Activated CD8-positive, alpha-beta memory T cell treated with anti-CD3 and anti-CD28 coated beads, Interleukin-2, amount 50 U/mL, for 1 hour (primary cell): ENCODE results near the gene HEPN1.

ENCODE experiments used
- DNase-seq: peaks from one replicate; pipeline ENCODE4 v3.0.0-alpha.2; 2020; ENCODE audit errors: extremely low read depth

The HEPN1 gene

GRCh38 chr11:124918950-124919349 lies at the start of gene HEPN1:
TSS of gene HEPN1 (plus strand) at chr11:124919250.
- no peak for DNase-seq

DNA sequence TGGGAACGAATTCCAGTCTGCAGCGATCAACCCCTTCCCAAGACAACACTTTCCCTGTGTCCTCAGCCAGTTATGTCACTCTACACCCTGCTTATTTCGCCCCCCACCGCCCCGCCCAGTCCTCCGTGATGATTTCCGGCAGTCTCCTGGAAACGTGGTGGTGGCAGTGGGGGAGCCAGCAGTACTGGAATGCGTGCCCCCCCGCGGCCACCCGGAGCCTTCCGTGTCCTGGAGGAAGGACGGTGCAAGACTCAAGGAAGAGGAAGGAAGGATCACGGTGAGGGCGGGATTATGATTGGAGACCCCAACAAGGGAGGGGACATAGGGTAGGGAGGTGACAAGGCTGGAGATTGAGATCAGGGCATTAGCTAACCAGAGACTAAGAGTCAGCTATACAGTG lies 49.7 kb upstream of the HEPN1 start:
- DNase-seq: no peak

GRCh38 chr11:124869856-124870387 lies 49.1 kb upstream of the HEPN1 start:
- no peak for DNase-seq

DNA sequence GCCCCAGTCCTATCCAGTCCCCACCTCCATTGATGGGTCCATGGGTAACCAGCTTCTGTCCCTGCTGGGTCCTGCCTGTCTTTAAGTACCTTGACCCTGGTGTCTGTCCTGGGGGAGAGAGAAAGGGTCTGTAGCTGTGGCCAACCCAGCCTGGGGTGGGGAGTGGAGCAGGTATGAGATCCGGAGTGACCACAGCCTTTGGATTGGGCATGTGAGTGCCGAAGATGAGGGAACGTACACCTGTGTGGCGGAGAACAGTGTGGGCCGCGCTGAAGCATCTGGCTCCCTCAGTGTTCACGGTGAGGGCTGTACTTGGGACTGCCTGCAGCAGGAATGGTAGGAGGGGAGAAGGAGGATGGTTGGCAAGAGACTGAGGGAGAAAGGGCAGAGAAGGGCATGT lies 48.6 kb upstream of the HEPN1 start:
- DNase-seq: no peak

DNA sequence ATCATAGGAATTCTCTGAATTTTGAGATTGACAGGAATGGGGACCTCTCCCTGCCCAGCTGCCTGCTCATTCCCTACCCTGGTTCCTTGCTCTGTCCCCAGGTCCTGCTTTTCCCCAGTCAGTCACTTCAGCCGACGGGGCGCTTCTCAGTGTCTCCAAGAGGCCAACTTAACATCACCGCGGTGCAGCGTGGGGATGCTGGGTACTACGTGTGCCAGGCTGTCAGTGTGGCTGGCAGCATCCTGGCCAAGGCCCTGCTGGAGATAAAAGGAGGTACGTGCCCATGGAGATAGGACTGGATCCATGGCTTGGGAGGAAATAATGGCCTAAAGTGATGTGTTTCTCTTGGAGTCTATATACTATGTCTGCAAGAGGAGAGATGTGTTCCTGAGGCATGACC lies 46.8 kb upstream of the HEPN1 start:
- no peak for DNase-seq

DNA sequence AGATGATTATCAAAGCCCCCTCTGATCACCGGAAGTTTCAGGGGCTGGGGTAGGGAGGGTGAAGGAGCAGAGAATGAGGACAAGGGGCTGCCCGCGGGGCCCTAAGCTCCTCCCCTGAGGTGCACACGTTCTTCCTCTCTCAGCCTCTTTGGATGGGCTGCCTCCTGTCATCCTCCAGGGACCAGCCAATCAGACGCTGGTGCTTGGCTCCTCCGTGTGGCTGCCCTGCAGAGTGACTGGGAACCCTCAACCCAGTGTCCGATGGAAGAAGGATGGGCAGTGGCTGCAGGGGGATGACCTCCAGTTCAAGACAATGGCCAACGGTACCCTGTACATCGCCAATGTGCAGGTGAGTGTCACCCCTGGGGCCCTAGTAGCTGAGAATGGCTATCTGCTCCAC lies 46.3 kb upstream of the HEPN1 start:
- no peak for DNase-seq

DNA sequence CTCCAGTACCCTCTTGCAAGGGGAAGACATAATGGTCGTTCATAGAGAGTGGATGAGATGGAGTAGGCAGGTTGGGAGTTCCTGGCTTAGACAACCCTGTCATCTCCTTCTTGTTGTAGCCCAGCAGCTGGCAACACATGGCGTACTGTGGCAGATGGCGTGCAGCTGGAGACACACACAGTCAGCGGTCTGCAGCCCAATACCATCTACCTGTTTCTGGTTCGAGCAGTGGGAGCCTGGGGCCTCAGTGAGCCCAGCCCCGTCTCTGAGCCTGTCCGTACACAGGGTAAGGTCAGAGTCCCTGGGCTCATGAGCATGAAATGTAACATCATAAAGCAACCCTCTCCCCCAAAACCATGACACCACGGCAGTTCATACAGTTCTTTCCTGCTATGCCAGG lies 45.1 kb upstream of the HEPN1 start:
- DNase-seq: no peak

DNA sequence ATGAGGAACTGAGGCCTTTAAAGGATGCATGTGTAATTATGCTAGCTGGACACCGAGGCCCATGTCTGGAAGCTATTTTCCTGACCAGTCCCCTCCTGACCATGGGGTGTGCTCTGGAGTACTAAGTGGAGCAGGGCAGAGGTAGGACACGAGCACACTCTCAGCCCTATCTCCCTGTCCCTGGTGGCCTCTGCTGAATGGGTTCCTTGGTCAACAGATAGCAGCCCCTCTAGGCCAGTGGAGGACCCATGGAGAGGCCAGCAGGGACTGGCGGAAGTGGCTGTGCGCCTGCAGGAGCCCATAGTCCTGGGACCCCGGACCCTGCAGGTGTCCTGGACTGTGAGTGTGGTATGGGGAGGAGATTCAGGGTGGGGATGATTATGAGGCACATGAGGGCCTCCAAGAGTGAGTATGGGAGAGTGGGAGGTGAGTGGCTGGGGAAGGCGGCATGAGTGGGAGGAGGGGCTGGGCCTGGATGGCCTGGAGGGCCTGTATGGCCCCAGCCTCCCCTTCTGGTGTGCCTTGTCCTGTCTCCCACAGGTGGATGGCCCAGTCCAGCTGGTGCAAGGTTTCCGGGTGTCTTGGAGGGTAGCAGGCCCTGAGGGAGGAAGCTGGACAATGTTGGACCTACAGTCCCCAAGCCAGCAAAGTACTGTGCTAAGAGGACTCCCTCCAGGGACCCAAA lies 44.3 kb upstream of the HEPN1 start:
- DNase-seq: no peak

GRCh38 chr11:124875401-124875800 lies 43.6 kb upstream of the HEPN1 start:
- no peak for DNase-seq

DNA sequence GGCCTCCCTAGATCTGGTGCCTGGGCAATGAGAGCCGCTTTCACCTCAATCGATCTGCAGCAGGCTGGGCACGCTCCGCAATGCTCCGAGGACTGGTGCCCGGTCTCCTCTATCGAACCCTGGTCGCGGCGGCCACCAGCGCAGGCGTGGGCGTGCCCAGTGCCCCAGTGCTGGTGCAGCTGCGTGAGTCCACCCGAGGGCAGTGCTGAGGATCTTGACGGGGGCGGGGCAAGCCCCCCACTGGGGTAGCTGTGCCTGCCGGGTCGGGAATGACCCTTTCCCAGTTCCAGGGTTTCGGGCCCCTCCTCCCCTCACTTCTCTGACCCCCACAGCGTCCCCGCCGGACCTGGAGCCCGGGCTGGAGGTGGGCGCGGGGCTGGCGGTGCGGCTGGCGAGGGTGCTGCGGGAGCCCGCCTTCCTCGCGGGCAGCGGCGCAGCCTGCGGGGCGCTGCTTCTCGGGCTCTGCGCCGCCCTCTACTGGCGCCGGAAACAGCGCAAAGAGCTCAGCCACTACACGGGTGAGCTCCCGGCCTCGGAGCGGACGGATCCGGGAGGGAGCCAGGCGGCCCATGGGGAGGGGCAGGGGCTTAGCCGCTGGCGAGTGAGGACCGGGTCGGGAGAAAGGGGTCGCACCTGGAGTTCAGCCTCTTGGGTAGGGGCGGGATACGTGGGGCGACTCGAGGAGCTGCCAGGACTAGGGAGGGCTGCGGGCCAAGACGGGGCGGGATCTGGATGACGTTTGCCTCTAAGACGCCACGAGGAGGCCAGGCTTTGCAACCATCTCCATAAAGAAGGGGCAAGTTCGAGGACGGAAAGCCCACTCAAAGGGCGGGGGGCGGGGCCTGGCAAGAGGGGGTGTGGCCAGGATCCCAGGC lies 42.9 kb upstream of the HEPN1 start:
- peak; percentile 46 for DNase-seq

GRCh38 chr11:124876818-124877630 lies 42.0 kb upstream of the HEPN1 start:
- no peak for DNase-seq

GRCh38 chr11:124877631-124877909 lies 41.5 kb upstream of the HEPN1 start:
- DNase-seq: no peak

- no peak for DNase-seq
Observed at GRCh38 chr11:124877910-124878758, 40.9 kb upstream of the HEPN1 start.

GRCh38 chr11:124878759-124879492 lies 40.1 kb upstream of the HEPN1 start:
- DNase-seq: no peak

DNA sequence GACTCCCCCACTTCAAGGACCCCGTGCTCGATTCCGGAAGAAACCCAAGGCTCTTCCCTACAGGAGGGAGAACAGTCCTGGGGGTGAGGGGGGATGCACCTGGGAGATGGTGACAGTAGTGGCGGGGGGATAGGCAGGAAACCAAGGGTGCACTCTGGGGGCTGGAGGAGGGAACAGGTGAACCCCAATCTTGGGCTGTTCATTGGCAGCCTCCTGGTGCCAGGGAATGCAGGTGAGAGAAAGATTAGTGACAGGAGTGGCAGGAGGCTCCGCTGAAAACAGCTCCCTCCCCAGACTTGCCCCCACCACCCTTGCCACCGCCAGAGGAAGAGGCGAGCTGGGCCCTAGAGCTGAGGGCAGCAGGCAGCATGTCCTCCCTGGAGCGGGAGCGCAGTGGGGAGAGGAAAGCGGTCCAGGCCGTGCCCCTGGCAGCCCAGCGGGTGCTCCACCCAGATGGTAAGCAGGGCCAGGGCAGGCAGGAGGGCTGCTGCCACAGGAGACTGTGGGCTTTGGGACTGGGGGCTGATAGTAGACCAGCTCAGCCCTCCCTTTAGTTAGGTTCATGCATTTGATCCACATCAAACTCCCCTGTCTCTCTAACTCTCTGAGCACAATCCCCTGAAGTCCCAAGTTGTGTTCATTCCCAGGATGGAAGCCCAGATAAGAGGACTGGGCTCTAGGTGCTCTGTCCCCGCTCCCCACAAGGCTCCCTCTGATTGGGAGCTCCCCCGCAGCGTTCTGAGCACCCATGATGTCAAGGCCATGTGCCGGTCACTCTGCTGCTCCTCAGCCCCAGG lies 39.4 kb upstream of the HEPN1 start:
- DNase-seq: no peak

- DNase-seq: no peak
Observed at GRCh38 chr11:124880290-124880611, 38.8 kb upstream of the HEPN1 start.

GRCh38 chr11:124880958-124881357 lies 38.1 kb upstream of the HEPN1 start:
- no peak for DNase-seq

DNA sequence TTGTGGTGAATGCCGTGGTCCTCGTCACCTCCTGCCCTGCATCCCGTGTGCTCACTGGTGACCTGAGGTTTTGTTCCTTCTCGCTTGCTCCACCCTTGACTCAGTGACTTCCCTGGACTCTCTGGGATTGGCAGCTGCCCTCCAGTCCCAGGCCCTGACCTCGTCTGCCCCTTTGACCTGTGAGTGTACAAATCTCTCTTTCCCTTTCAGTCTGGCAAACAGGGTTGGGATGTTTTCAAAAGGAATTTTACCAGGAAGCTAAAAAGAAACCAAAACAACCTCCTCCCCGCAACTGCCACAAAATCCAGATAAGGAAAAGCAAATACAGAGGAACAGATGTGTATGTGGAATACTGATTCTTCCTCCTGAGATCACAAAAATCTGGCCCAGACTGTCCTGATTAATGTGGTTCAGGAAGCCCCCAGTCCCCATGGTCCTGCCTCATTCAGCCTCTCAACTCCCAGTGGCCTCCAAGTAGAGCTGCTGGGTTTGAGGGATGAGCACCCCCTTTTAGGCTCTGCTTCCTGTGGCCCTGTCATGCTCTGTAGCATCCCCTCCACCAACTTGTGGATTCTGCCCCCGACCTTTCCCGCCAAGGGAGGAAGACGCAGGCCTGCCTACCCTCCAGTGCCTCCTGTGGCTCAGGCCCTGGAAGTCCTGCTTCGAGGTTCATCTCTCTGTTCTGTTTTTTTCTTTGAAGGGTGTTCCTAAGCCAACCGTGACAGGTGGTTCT lies 36.5 kb upstream of the HEPN1 start:
- DNase-seq: no peak

DNA sequence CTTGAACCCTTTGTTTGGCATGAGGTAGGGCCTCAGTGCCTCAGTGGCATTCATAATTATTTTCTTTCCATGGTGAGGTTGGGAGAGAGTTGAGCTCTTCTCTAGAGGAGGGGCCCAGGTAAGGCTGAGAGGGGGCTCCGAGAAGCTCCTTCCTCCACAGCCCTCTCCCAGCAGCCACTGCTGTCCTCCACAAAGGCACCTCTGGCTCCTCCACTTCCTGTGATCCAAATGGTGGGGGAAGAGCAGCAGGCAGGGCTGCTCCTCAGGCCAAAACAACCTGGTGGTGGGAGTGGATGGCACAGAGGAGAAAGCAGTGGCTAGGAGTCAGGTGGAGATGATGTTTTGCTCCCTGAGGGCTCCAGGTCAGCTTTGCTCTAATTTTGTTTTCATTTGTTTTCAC lies 34.7 kb upstream of the HEPN1 start:
- DNase-seq: no peak
